ENCODE data around the gene OMP.

- TF ChIP-seq CTCF (conservative IDR thresholded peaks at IDR 0.05; ENCODE audit: low read depth, low read length) = no peak
- TF ChIP-seq POLR2A (IDR thresholded peaks at IDR 0.05; ENCODE audit: low read depth, low read length) = no peak
- no peak for TF ChIP-seq RFX5 (IDR thresholded peaks at IDR 0.05; ENCODE audit: low read depth, low read length)
These were observed 20.1 kb downstream of the OMP start for GRCh38 chr11:77122576-77123212.

Data from IMR-90 (cell line).